Left cardiac atrium (tissue), 4 donors: ENCODE measurements around the gene ZNF197. TPM values are rescaled to one million over a fixed set of nuclear protein-coding genes. Genes with fewer than 3 reads are reported as not detected.
"Not testable (repeated sequence)": the region's sequence is repeated elsewhere in the genome, so short reads cannot be mapped to it uniquely, and the experiment has no call there.

ENCODE experiments used
- ATAC-seq, 2 donors: fragments of 200-7000 bp; cut with Tn5 transposase; one replicate each; pipeline ENCODE4 v1.9.1; 2020; ENCODE audit warnings: mild to moderate bottlenecking in 2 of 2, moderate library complexity in 2 of 2
- DNase-seq: peaks from one replicate; pipeline ENCODE4 v3.0.0-alpha.2; 2020
- intact Hi-C, 2 donors: fragments of 100-400 bp; cut with DNase I; formaldehyde crosslinking; loops; one replicate each; pipeline versions ENCODE4 v1.14.1 to v1.15.1; 2022 to 2023
- long read RNA-seq: library from polyadenylated mRNA; unstranded; transcript quantifications from one replicate; pipeline ENCODE4 v2.0.0, GENCODE V29; 2021
- total RNA-seq, 2 donors: library from RNA; stranded (reverse); fragmentation: NEBNext Ultra II Directional; extraction: Animal tissue kit (Norgen Biotek cat#: 25700); gene quantifications; one replicate each; pipeline ENCODE4 v1.2.1, GENCODE V29; 2021
- donor health status: DM: no; HTN: yes; CAD: no.
- donor health status: DM: no; HTN: yes; CAD: no; lungs with severe emphysema.
- donor health status: DM: yes; HTN: yes; CAD: no.
- donor health status: Dilated cardiomyopathy.

Gene ZNF197
- 10 to 100 TPM; 10.7 to 13.1 TPM for total RNA-seq
- long read RNA-seq, partial matches to known transcripts: 2 of 12 reads
- long read RNA-seq, other reads (novel, unspliced or antisense): 9 of 12 reads

- intact Hi-C loops: no loop called here
- DNase-seq (peak; percentile 91), ATAC-seq (peak; percentile 99)
Observed at GRCh38 chr3:44624749-44625480, at the start of gene ZNF197. TSS of gene ZNF197 (plus strand) at chr3:44625036. CDS start at chr3:44629155, 4,119 bp downstream.

GRCh38 chr3:44576613-44577012, 48.2 kb upstream of the ZNF197 start:
- DNase-seq (no peak), ATAC-seq (peak in 1 of 2 donors; percentile 79)
- intact Hi-C loops: no loop called here

- DNase-seq, intact Hi-C loops: not testable (repeated sequence)
- ATAC-seq: peak in 1 of 2 donors; percentile 54
Observed at GRCh38 chr3:44577354-44577952, 47.4 kb upstream of the ZNF197 start.

- DNase-seq, intact Hi-C loops, ATAC-seq: not testable (repeated sequence)
Observed at GRCh38 chr3:44578316-44578715, 46.5 kb upstream of the ZNF197 start.

GRCh38 chr3:44578924-44579515, 45.8 kb upstream of the ZNF197 start:
- ATAC-seq, intact Hi-C loops, DNase-seq: not testable (repeated sequence)

- intact Hi-C loops, DNase-seq, ATAC-seq: not testable (repeated sequence)
Observed at GRCh38 chr3:44579749-44580148, 45.1 kb upstream of the ZNF197 start.

GRCh38 chr3:44580971-44581370, 43.9 kb upstream of the ZNF197 start:
- intact Hi-C loops, ATAC-seq, DNase-seq: not testable (repeated sequence)

GRCh38 chr3:44584646-44585501, 40.0 kb upstream of the ZNF197 start, which contains the start of gene ZNF660:
TSS of gene ZNF660 (plus strand) at chr3:44584964. CDS start at chr3:44594194, 9,230 bp downstream.
- ATAC-seq (peak; percentile 98), DNase-seq (peak; percentile 78)
- intact Hi-C loops: no loop called here

- intact Hi-C loops: no loop called here
- ATAC-seq: no peak
- DNase-seq: no peak
Observed at GRCh38 chr3:44596621-44597020, 28.2 kb upstream of the ZNF197 start.

GRCh38 chr3:44601749-44602148, 23.1 kb upstream of the ZNF197 start:
- ATAC-seq: no peak
- intact Hi-C loops: no loop called here
- DNase-seq: no peak

GRCh38 chr3:44612678-44613077, 12.2 kb upstream of the ZNF197 start:
- ATAC-seq (no peak), DNase-seq (no peak)
- intact Hi-C loops: no loop called here

- intact Hi-C loops: no loop called here
- ATAC-seq (no peak), DNase-seq (no peak)
Observed at GRCh38 chr3:44628716-44629115, 3.9 kb downstream of the ZNF197 start.

GRCh38 chr3:44632193-44632592, 7.4 kb downstream of the ZNF197 start:
- no peak for DNase-seq
- intact Hi-C loops: no loop called here
- ATAC-seq: peak in 1 of 2 donors; percentile 91

GRCh38 chr3:44642337-44642736, 17.5 kb downstream of the ZNF197 start:
- DNase-seq (no peak), ATAC-seq (no peak)
- intact Hi-C loops: loop anchor here in 1 of 2 donors (10.0 kb wide), 1 partner anchor 318 kb away; no protein-coding TSS in a partner anchor

- ATAC-seq: no peak
- DNase-seq: no peak
- intact Hi-C loops: loop anchor here in 1 of 2 donors (10.0 kb wide), 1 partner anchor 318 kb away; no protein-coding TSS in a partner anchor
Observed at GRCh38 chr3:44643024-44643423, 18.2 kb downstream of the ZNF197 start.

GRCh38 chr3:44647771-44648170, 22.9 kb downstream of the ZNF197 start:
- DNase-seq (no peak), ATAC-seq (no peak)
- intact Hi-C loops: loop anchor here in 1 of 2 donors (10.0 kb wide), 1 partner anchor 323 kb away; no protein-coding TSS in a partner anchor

GRCh38 chr3:44648564-44649229, 23.9 kb downstream of the ZNF197 start, which contains the start of gene ZNF35:
TSS of gene ZNF35 (plus strand) at chr3:44648732. CDS start at chr3:44651068, 2,336 bp downstream.
- intact Hi-C loops: loop anchor here in 1 of 2 donors (10.0 kb wide), 1 partner anchor 324 kb away; no protein-coding TSS in a partner anchor
- ATAC-seq (peak; percentile 97 to 98), DNase-seq (peak; percentile 88)

- DNase-seq (no peak), ATAC-seq (no peak)
Observed at GRCh38 chr3:44649709-44650108, 24.9 kb downstream of the ZNF197 start.

More at GRCh38 chr3:44649709-44650108, 24.9 kb downstream of the ZNF197 start:
- intact Hi-C loops: loop anchor here in 1 of 2 donors (10.0 kb wide), 1 partner anchor 325 kb away; no protein-coding TSS in a partner anchor
